GM21447 (cell line): ENCODE data around the gene MRFAP1L1.
A peak's percentile ranks its signal among the peaks of the same experiment; 100 is the strongest.
"Not testable (repeated sequence)": the region's sequence is repeated elsewhere in the genome, so short reads cannot be mapped to it uniquely, and the experiment has no call there.

Source experiments
- ATAC-seq: cut with Tn5 transposase; IDR thresholded peaks from one replicate; pipeline ENCODE4 v1.9.1; 2021; ENCODE audit not compliant: unreplicated experiment

MRFAP1L1 gene

DNA sequence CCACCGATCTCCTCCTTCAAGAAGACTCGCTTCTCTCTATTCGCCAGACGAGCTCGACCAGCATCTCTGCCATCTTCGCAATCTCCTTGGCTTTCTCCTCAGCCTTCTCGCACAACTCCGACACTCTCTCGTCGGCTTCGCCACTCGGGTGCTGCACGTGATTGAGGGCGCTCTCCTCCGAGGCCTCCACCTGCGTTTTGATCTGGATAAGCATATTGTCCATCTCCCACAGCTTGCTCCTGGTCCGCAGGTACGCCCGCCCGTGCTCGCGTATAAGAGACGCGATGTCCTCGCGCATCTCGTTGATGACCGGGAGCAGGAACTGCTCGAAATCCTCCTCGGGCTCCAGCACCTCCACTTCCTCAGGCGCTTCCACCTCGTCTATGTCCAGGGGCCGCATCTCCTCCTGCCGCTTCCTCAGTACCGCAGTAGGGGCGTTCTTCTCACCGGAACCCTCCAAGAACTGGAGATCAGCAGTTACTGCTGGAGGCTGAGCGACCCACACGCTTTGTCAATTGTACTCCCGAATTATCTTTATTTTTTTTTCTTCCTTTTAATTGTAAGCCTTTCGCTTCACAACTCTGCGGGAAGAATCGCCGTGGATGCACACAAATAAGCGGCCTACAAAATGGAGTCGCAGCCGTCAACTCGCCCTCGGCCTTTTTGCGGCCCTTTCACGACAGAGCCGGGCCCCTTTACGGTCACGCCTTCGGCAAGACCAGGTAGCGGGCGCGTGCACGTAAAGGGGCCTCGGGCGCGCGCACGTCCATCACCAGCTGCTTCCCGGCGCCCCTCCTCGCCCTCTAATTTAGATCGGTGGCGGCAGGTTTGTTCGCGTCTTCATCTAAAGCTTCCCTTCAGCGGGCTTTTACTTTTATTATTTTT lies at the start of gene MRFAP1L1:
Gene MRFAP1L1, minus strand, starts transcription at position 636 of the 885 bp plus-strand sequence. Its CDS starts 236 bp downstream, at position 400.
- ATAC-seq = peak; percentile 67

DNA sequence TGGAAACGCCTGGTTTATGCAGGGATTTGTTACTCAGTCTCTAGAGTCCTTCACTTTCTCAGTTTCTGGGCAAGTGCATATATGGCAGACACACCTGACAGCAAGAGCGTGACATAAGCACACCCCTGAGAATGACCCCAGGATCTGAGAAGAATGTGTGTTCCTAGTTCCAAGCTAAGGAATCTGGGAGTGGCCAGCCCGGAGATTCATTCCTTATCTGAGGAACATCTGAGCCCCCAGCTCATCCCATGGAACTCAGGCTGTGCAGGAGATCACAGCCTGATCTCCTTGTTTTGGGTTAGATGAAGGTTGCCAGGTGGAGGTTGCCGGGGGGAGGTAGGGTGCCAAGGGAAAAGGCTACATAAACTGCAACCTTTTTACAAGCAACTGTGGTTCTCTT lies 49.1 kb upstream of the MRFAP1L1 start:
- no peak for ATAC-seq

DNA sequence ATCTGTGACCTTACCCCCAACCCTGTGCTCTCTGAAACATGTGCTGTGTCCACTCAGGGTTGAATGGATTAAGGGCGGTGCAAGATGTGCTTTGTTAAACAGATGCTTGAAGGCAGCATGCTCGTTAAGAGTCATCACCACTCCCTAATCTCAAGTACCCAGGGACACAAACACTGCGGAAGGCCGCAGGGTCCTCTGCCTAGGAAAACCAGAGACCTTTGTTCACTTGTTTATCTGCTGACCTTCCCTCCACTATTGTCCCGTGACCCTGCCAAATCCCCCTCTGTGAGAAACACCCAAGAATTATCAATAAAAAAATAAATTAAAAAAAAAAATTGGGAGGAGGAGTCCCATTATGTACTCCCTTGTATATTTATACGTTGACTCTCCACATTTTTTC lies 46.7 kb upstream of the MRFAP1L1 start:
- ATAC-seq = not testable (repeated sequence)

- ATAC-seq = no peak
These were observed 45.6 kb upstream of the MRFAP1L1 start for GRCh38 chr4:6755088-6755753.

GRCh38 chr4:6754481-6755087 lies 44.9 kb upstream of the MRFAP1L1 start:
- ATAC-seq = no peak

DNA sequence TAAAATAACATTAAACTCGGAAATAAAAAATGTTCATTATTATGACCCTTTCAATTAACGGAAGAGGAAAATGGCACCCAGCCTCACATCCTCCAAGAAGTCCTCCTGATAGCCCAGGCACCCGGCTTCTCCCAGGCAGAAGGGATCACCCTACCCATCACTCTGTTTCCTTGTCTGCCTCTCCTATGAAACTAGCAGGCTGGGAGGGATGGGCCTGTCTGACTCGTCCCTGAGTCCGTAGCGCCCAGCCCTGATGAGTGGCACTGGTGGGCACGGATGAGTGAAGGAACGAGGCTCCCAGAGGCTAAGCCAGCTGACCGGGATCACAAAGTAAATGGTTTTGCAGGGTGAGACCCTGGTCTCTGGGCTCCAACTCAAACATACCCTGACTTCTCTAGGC lies 44.2 kb upstream of the MRFAP1L1 start:
- ATAC-seq = no peak

DNA sequence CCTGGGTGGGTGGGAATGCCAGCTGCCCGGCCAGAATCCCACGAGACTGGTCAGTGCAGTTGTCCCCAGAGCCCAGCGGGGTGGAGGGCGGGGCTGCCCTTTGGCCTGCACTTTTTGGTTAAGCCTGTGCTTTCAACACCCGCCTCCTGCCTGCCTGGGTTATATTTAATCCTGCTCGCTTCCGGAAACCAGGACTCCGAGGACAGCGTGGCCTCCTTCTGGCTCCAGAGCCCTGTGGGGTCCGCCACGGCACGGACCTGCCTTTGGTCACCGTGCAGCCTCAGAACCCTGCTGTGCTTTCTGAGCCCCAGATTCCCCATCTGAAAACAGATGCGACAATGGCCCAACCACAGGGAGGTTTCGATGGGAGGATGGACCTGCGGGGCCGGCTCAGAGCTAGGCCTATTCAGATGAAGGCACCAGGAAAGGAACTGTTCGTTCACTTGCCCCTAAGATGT lies 43.5 kb upstream of the MRFAP1L1 start:
- no peak for ATAC-seq

- no peak for ATAC-seq
These were observed 42.8 kb upstream of the MRFAP1L1 start for GRCh38 chr4:6752486-6752829.

DNA sequence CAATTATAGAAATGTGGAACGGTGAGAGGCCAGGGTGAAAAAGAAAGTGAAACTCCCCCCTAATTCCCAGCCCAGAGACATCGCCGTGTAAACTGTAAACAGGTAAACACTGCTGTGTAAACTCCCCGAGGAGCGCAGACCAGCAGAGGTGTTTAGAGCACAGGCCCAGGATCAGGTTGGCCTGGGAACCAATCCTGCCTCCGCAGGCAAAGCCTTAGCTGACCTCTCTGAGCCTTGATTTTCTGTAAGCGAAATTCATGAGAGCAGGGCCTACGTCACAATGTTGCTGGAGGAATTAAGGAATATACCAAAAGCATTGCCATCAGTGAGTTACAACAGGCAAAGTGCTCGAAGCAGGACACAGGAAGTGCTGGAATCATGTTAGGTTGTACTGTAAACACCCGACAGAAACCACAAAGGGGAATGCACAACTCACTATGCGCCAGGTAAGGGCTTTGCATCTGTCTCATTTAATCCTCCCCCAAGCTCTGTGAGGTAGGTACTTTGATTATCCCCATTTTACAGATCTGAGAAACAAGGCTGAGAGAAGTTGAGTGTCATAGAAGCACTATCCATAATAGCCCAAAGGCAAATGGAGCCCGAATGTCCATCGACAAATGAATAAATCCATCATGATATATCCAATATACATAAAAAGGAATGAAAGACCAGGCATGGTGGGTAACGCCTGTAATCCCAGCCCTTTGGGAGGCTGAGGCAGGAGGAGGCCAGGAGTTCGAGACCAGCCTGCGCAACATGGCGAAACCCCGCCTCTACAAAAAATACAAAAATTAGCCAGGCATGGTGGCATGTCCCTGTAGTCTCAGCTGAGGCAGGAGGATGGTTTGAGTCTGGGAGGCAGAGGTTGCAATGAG lies 42.2 kb upstream of the MRFAP1L1 start:
- no peak for ATAC-seq

GRCh38 chr4:6750286-6751221 lies 40.9 kb upstream of the MRFAP1L1 start:
- ATAC-seq = no peak

- no peak for ATAC-seq
These were observed 39.9 kb upstream of the MRFAP1L1 start for GRCh38 chr4:6749340-6750171.

GRCh38 chr4:6748286-6748685 lies 38.6 kb upstream of the MRFAP1L1 start:
- ATAC-seq = no peak

GRCh38 chr4:6747294-6748051 lies 37.8 kb upstream of the MRFAP1L1 start:
- no peak for ATAC-seq

DNA sequence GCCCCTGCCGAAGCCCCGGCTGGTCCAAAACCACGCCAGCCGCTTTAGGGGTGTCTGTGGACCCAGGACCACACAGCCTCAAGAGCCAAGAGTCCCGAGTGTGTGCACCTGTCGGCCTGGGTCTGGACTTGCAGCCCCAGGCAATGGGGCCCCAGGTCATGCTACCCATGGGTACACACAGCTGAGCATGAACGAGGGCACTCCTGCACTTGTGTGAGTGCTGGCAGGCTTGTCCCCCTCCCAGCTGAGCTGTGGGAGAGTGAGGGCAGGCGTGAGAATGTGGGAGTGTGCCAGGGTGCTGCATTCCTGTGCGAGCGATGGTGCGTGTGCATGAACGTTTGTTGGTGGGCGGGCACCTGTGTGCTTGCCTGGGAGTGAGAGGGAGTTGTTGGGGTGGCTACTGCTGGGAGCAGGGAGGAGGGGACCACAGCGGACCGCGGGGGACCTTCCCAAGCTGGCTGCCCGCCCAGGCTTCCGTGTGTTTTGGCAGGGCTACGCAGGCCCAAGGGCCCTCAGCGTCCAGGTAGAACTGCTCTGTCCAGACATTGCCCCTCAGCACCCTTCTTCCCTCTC lies 37.1 kb upstream of the MRFAP1L1 start:
- no peak for ATAC-seq

- ATAC-seq = no peak
These were observed 33.3 kb upstream of the MRFAP1L1 start for GRCh38 chr4:6742989-6743388.

DNA sequence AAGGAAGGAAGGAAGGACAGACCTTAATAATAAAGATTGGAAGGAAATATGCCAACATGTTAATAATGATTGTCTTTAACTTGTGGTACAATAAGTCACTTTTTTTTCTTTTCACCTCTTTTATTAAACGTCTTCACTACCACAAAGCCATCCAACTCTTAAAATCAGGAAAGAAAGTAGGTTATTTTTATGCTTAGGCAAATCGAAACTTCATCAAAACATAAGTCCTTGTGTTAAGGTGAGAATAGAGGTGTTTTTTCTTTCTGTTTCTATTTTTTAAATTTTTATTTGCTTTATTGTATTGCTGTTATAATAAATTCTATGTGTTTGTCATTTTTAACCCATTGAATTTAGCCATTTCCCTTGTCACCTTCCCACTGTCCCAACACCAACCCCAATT lies 32.8 kb upstream of the MRFAP1L1 start:
- no peak for ATAC-seq

DNA sequence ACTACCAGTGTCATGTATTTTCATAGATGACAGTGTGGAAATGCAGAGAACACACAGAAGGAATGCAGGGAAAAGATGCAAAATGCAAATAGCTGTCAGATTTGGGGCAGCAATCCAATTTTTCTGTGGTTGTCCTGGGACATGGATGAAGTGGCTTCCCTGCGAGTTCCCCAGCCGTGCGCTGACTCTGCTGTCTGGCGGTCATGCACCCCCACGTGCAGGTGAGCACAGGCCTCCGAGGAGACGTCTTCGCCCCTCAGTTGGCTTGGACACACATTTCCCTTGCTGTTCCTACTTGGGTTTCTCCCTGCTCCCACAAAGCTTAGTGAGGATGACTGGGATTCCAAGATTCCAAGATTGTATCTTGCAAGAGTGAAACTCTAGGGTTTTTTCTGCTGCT lies 30.7 kb upstream of the MRFAP1L1 start:
- no peak for ATAC-seq

- no peak for ATAC-seq
These were observed 30.3 kb upstream of the MRFAP1L1 start for GRCh38 chr4:6739920-6740319.
